ENCODE data around the gene CCDC180. TPM values are rescaled to one million over a fixed set of nuclear protein-coding genes. Genes with fewer than 3 reads are reported as not detected.

Gene CCDC180
- total and polyA plus RNA-seq, 4 donors = 0.09 to 3.1 (median 0.84) TPM

GRCh38 chr9:97277953-97278352 lies 29.5 kb upstream of the CCDC180 start (continued):
- TF ChIP-seq EGR1 (IDR thresholded peaks at IDR 0.05; ENCODE audit: low read depth in 2 of 2) (no peak), FOXA1 (IDR thresholded peaks at IDR 0.05) (no peak)

GRCh38 chr9:97280755-97281330 lies 26.6 kb upstream of the CCDC180 start:
- Histone ChIP-seq H3K27me3 (ENCODE audit: control insufficient read depth in 4 of 4, insufficient read depth in 4 of 4, low read length in 3 of 4) (no peaks in the 10 kb centered on the region), H3K27ac (ENCODE audit: low read depth in 1 of 2, low read length in 2 of 2) (no peak overlapping the region), H3K36me3 (ENCODE audit: control insufficient read depth in 4 of 4, insufficient read depth in 3 of 4, low read depth in 1 of 4, low read length in 3 of 4) (peaks cover 5 to 56% (median 35%) of the 10 kb centered on the region in 4 donors), H3K9ac (ENCODE audit: low read depth in 1 of 2, low read length in 2 of 2) (no peak overlapping the region), H3K4me1 (ENCODE audit: control insufficient read depth in 4 of 4, insufficient read depth in 4 of 4, low read length in 3 of 4) (no peaks in the 10 kb centered on the region), H3K9me3 (ENCODE audit: control insufficient read depth in 4 of 4, low read length in 3 of 4) (peaks cover 0 to 7% (median under 1%) of the 10 kb centered on the region in 4 donors), H3K4me3 (ENCODE audit: low read depth in 1 of 3, low read length in 3 of 3) (no peak overlapping the region)
- no peak for DNase-seq (ENCODE audit: low spot score)
- 93% methylated on average over 3 of the region's 3 CpGs for WGBS
- TF ChIP-seq HNF4G (IDR thresholded peaks at IDR 0.05) (no peak), GABPA (IDR thresholded peaks at IDR 0.05 in 1 of 2, conservative IDR thresholded peaks at IDR 0.05 in 1 of 2) (no peak)

- no peak for TF ChIP-seq JUND (IDR thresholded peaks at IDR 0.05)
- TF ChIP-seq RAD21 (IDR thresholded peaks at IDR 0.05) = no peak
- TF ChIP-seq EGR1 (IDR thresholded peaks at IDR 0.05; ENCODE audit: low read depth in 2 of 2) = no peak
- no peak for TF ChIP-seq YY1 (IDR thresholded peaks at IDR 0.05)
- no peak for TF ChIP-seq SP1 (IDR thresholded peaks at IDR 0.05)
- no peak for TF ChIP-seq HNF4A (conservative IDR thresholded peaks at IDR 0.05)
- no peak for TF ChIP-seq HNF4G (IDR thresholded peaks at IDR 0.05)
- no peak for TF ChIP-seq ZBTB33 (IDR thresholded peaks at IDR 0.05)
- TF ChIP-seq FOXA2 (IDR thresholded peaks at IDR 0.05) = no peak
- DNase-seq (ENCODE audit: low spot score) = no peak
- peaks cover 0 to 9% (median 3%) of the 10 kb centered on the region in 4 donors for H3K9me3 ChIP-seq (ENCODE audit: control insufficient read depth in 4 of 4, low read length in 3 of 4)
- H3K4me1 ChIP-seq (ENCODE audit: control insufficient read depth in 4 of 4, insufficient read depth in 4 of 4, low read length in 3 of 4) = no peaks in the 10 kb centered on the region
- peaks cover 4 to 57% (median 29%) of the 10 kb centered on the region in 4 donors for H3K36me3 ChIP-seq (ENCODE audit: control insufficient read depth in 4 of 4, insufficient read depth in 3 of 4, low read depth in 1 of 4, low read length in 3 of 4)
- no peak overlapping the region for H3K27ac ChIP-seq (ENCODE audit: low read depth in 1 of 2, low read length in 2 of 2)
- no peak overlapping the region for H3K9ac ChIP-seq (ENCODE audit: low read depth in 1 of 2, low read length in 2 of 2)
- H3K4me3 ChIP-seq (ENCODE audit: low read depth in 1 of 3, low read length in 3 of 3) = no peak overlapping the region
- H3K27me3 ChIP-seq (ENCODE audit: control insufficient read depth in 4 of 4, insufficient read depth in 4 of 4, low read length in 3 of 4) = no peaks in the 10 kb centered on the region
These were observed 23.7 kb upstream of the CCDC180 start for GRCh38 chr9:97283768-97284167.

GRCh38 chr9:97284798-97285197 lies 22.7 kb upstream of the CCDC180 start:
- no peak overlapping the region for H3K4me3 ChIP-seq (ENCODE audit: low read depth in 1 of 3, low read length in 3 of 3)
- H3K9me3 ChIP-seq (ENCODE audit: control insufficient read depth in 4 of 4, low read length in 3 of 4) = peaks cover 0 to 9% (median 3%) of the 10 kb centered on the region in 4 donors
- no peak overlapping the region for H3K9ac ChIP-seq (ENCODE audit: low read depth in 1 of 2, low read length in 2 of 2)
- no peaks in the 10 kb centered on the region for H3K4me1 ChIP-seq (ENCODE audit: control insufficient read depth in 4 of 4, insufficient read depth in 4 of 4, low read length in 3 of 4)
- no peaks in the 10 kb centered on the region for H3K27me3 ChIP-seq (ENCODE audit: control insufficient read depth in 4 of 4, insufficient read depth in 4 of 4, low read length in 3 of 4)
- DNase-seq (ENCODE audit: low spot score) = no peak
- TF ChIP-seq MAX (IDR thresholded peaks at IDR 0.05) (no peak), GABPA (IDR thresholded peaks at IDR 0.05 in 1 of 2, conservative IDR thresholded peaks at IDR 0.05 in 1 of 2) (no peak), JUND (IDR thresholded peaks at IDR 0.05) (no peak), ATF3 (IDR thresholded peaks at IDR 0.05) (no peak)
- H3K36me3 ChIP-seq (ENCODE audit: control insufficient read depth in 4 of 4, insufficient read depth in 3 of 4, low read depth in 1 of 4, low read length in 3 of 4) = peaks cover 4 to 51% (median 29%) of the 10 kb centered on the region in 4 donors
- H3K27ac ChIP-seq (ENCODE audit: low read depth in 1 of 2, low read length in 2 of 2) = no peak overlapping the region
- 98% methylated on average over 2 of the region's 2 CpGs for WGBS

All from liver (tissue), 9 donors.